Dermis blood vessel endothelial cell (primary cell): Measurements from ENCODE around the gene ZMIZ1. TPM values are rescaled to one million over a fixed set of nuclear protein-coding genes. Genes with fewer than 3 reads are reported as not detected.
A peak's percentile ranks its signal among the peaks of the same experiment; 100 is the strongest.

ENCODE experiments used
- DNase-seq: peaks from one replicate; pipeline ENCODE4 v3.0.0; 2010
- total RNA-seq: library from RNA; depleted of rRNA; stranded (reverse); fragments of >200 nt; gene quantifications from 2 replicates; pipeline ENCODE4 v1.2.3, GENCODE V29; 2014

The ZMIZ1 gene
- total RNA-seq, 1 donor from 2014 or later: 18.2 TPM

GRCh38 chr10:79208251-79208983 is 139.7 kb downstream of the ZMIZ1 start:
- DNase-seq: no peak

- DNase-seq: no peak
Measured at GRCh38 chr10:79209340-79209739, 140.6 kb downstream of the ZMIZ1 start.

DNA sequence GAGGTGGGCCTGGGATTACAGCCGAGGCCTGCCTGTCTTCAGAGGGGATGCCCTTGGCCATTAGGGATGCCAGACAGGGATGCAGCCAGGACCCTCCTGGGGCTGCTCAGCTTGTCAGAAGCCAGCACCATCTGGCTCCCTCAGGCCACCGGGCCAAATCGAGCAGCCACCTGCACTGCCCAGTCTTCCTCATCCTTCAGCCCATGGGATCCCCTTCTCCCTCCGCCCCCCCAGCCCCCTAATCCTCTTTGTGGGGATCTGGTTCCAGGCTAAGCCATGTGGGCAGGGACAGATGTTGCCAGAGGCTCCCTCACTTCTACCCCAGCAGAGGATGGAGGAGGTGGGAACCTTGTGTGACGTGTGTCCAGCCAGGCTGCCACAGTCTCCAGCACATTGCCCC is 141.1 kb downstream of the ZMIZ1 start:
- DNase-seq: no peak

DNA sequence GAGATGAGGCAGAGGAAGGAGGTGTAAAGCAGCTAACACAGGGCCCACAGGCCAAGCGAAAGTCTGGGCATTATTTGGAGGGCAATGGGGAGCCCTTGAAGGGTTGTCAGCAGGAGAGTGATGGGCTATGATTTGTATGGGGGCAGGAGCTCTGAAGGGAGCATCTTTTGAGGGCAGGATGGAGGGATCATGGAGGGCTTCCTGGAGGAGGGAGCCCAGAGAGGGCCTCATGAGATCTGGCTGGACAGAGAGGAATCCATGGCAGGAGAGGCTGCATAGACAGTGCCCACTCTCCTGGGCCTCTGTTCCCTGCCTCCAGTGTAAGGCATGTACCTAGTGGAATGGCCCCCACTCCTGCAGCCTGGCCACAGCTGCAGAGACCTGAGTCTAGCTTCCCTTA is 141.9 kb downstream of the ZMIZ1 start:
- DNase-seq: no peak

DNA sequence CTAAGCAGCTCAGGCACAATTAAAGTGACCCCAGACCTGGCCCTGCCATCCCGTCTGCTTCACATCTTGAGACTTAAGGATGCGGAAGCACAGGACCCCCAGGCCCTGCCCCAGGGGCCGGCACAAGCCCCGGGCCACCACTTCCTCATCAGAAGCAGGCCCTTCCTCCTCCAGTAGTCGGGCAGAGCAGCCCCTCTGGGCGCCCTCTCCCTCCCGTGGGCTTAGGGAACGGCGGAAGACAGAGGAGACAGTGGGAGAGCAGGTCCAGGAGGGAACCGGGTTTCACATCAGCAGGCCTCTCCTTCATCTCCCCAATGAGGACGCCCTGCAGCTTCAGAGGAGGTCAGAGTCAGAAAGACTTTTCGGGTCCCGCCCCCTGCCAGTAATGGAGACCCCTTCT is 142.8 kb downstream of the ZMIZ1 start:
- no peak for DNase-seq

DNA sequence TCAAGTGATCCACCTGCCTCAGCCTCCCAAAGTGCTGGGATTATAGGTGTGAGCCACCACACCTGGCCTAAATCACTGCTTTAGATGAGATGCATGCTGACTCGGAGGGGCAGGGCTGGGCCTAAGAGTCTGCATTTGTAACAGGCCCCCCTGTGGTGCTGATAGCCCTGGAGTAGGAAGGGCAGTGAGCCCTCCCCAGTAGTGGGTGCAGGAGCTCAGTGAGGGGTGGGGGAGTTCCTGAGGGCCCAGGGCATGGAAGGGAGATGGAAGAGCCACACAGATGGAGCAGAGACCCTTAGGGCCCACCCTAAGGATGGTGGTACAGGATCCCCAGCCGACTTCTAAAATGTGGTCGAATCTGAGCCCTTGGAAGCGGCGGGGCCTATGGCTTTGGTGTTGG is 146.8 kb downstream of the ZMIZ1 start:
- DNase-seq: no peak

GRCh38 chr10:79219322-79219957 is 150.7 kb downstream of the ZMIZ1 start:
- DNase-seq: no peak

DNA sequence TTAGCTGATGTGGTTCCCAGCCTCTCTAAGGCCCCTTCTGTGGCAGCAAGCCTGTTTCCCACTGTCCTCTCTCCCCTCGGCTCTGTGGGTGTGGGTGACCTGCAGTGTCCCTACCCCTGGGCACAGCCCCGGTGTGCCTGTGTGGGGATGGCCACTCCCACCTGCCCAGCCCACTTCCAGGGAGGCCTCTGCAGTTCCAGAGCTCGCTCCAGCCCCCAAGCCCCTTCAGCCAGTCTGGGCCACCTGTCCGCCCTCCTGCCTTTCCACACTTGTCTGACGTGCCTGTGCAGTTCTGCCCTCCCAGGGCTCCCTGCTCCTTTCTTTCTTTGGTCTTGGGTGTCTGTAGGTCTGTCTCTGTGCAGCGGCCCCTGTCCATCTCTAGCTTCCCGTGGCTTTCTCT is 151.5 kb downstream of the ZMIZ1 start:
- no peak for DNase-seq

- peak; percentile 76 for DNase-seq
Measured at GRCh38 chr10:79221110-79222051, 152.6 kb downstream of the ZMIZ1 start.

DNA sequence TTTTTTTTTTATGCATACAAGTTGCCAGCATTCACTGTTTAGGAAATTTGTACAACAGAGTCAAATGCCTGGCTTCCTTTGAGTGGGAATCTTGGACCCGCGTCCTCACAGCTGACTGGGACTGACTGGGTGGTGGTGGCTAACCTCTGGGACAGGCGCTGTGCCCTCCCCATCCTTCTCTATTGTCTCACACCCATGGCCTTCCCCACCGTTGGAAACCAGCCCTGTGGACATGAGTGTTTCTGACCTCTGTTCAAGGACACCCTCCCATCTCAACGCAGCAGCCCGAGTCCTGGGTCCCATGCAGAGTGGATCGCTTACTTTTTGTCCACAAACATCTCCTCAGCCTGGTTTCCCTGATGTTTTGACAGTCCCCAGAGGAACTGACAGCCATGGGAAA is 153.4 kb downstream of the ZMIZ1 start:
- DNase-seq: no peak

GRCh38 chr10:79223091-79224048 is 154.6 kb downstream of the ZMIZ1 start:
- peak; percentile 84 for DNase-seq

- DNase-seq: no peak
Measured at GRCh38 chr10:79224263-79224949, 155.6 kb downstream of the ZMIZ1 start.

- no peak for DNase-seq
Measured at GRCh38 chr10:79224992-79225391, 156.2 kb downstream of the ZMIZ1 start.

DNA sequence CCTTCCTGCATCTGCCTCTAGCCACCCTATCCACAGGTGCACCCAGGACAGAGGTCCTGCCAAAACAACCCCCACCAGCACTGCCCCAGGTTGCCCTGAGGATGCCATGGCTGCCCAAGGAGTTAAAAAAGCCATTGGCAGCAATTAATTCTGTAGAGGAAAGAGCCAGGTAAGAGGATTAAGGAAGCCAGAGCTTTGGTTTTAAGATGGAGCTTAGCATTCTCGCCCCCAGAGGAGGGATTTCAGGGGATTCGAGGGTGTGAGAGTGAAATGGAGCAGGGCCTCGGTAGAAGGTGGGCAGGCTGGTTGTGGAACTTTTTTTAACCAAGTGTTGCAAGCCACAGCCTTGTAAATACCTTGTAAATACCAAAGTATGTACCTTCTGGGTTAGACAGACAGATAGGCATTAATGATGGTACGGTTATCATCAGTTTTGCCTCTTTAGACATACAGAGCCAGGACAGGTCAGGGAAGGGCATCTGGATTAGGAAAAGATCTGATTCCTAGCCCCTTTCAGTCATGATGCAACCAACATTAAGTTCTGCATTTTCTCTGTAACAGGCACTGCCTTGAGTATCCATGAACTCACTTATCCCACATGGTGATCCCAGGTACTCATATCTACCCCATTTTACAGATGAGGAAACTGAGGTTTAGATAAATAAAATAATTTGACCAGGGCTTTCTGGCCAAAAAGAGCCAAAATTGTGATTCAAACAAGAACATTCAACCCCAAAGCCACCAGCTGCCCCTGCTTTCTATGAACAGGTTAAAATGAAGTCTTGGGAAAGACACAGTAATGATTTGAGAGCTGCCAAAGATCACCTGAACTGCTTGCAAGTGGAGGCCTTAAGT is 157.9 kb downstream of the ZMIZ1 start:
- no peak for DNase-seq

- no peak for DNase-seq
Measured at GRCh38 chr10:79229071-79229541, 160.3 kb downstream of the ZMIZ1 start.

DNA sequence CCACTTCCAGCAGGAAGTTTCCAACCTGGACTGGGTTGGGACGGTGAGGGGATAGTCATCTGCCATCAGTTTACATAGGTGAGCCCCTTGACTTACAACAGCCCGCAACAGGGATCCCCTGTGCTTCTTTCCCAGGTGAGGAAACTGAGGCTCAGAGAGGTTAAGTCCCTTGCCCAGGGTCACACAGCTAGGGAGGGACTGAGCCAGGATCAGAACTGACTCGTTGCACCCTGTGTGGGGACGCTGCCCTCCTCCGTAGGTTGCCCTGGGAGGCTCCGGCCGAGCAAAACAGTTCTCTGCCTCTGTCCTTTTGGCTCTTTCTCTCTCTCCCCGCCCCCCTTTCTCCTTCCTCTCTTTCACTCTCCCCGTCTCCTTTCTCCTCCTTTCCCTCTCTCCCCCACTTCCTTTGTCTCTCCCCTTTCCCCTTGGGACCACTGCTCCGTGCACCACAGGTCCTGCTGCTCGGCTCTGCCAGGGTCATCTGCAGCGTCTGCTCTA is 161.1 kb downstream of the ZMIZ1 start:
- no peak for DNase-seq

GRCh38 chr10:79230328-79230830 is 161.6 kb downstream of the ZMIZ1 start:
- no peak for DNase-seq

GRCh38 chr10:79230850-79231249 is 162.1 kb downstream of the ZMIZ1 start:
- no peak for DNase-seq

- DNase-seq: no peak
Measured at GRCh38 chr10:79231908-79232307, 163.1 kb downstream of the ZMIZ1 start.

GRCh38 chr10:79232864-79233263 is 164.1 kb downstream of the ZMIZ1 start:
- DNase-seq: no peak
